Measurements from ENCODE around the gene ECSCR.
"Not testable (repeated sequence)": the region's sequence is repeated elsewhere in the genome, so short reads cannot be mapped to it uniquely, and the experiment has no call there.

ECSCR gene

GRCh38 chr5:139462586-139463276 lies at the start of gene ECSCR:
ECSCR (minus strand) TSS chr5:139462743; CDS start chr5:139462670, 73 bp downstream.
- DNase-seq: no peak

GRCh38 chr5:139504722-139505121 lies 42.2 kb upstream of the ECSCR start:
- DNase-seq: not testable (repeated sequence)

- DNase-seq: not testable (repeated sequence)
Observed at GRCh38 chr5:139503879-139504278, 41.3 kb upstream of the ECSCR start.

- DNase-seq: not testable (repeated sequence)
Observed at GRCh38 chr5:139503036-139503817, 40.7 kb upstream of the ECSCR start.

GRCh38 chr5:139501381-139501780 lies 38.8 kb upstream of the ECSCR start:
- no peak for DNase-seq

GRCh38 chr5:139495638-139496435 lies 33.3 kb upstream of the ECSCR start:
- DNase-seq: no peak

- DNase-seq: no peak
Observed at GRCh38 chr5:139494832-139495231, 32.3 kb upstream of the ECSCR start.

GRCh38 chr5:139494256-139494655 lies 31.7 kb upstream of the ECSCR start:
- DNase-seq: no peak

GRCh38 chr5:139492700-139493192 lies 30.2 kb upstream of the ECSCR start:
- no peak for DNase-seq

GRCh38 chr5:139488260-139488659 lies 25.7 kb upstream of the ECSCR start:
- no peak for DNase-seq

GRCh38 chr5:139486201-139486600 lies 23.7 kb upstream of the ECSCR start:
- no peak for DNase-seq

- not testable (repeated sequence) for DNase-seq
Observed at GRCh38 chr5:139482890-139483208, 20.3 kb upstream of the ECSCR start.

GRCh38 chr5:139482050-139482889 lies 19.7 kb upstream of the ECSCR start, which contains the start of gene STING1:
STING1 (minus strand) TSS chr5:139482758; CDS start chr5:139481704, 1,054 bp downstream.
- DNase-seq: peak; percentile 86

GRCh38 chr5:139481580-139482049 lies 19.1 kb upstream of the ECSCR start:
- DNase-seq: peak; percentile 29

- DNase-seq: no peak
Observed at GRCh38 chr5:139481122-139481533, 18.6 kb upstream of the ECSCR start.

GRCh38 chr5:139479729-139480128 lies 17.2 kb upstream of the ECSCR start:
- not testable (repeated sequence) for DNase-seq

GRCh38 chr5:139478657-139479423 lies 16.3 kb upstream of the ECSCR start:
- not testable (repeated sequence) for DNase-seq

- no peak for DNase-seq
Observed at GRCh38 chr5:139475865-139476617, 13.5 kb upstream of the ECSCR start.

- no peak for DNase-seq
Observed at GRCh38 chr5:139474890-139475791, 12.6 kb upstream of the ECSCR start.

Data from NCI-H510A treated with DMSO at 0.1 percent for 48 hours (cell line).